Upper lobe of left lung (tissue), 6 donors: Measurements from ENCODE around the gene DCDC2C. TPM values are rescaled to one million over a fixed set of nuclear protein-coding genes. Genes with fewer than 3 reads are reported as not detected.

Experiments used
- ATAC-seq, 2 donors: fragments of 200-7000 bp; cut with Tn5 transposase; one replicate each; pipeline ENCODE4 v1.9.1; 2022; ENCODE audit warnings: mild to moderate bottlenecking in 2 of 2, moderate library complexity in 2 of 2; ENCODE audit not compliant: low FRiP score in 2 of 2
- DNase-seq, 2 donors: peaks; one replicate each; pipeline ENCODE4 v3.0.0-alpha.2; 2019 to 2020
- H3K27ac ChIP-seq, 4 donors: fragments of 200-600 bp; sonication (generic); one replicate each; pipeline ENCODE4 v1.5.1; 2016 to 2019
- H3K27me3 ChIP-seq, 4 donors: fragments of 200-600 bp; sonication (generic); one replicate each; pipeline ENCODE4 v1.5.1; 2017 to 2019
- H3K36me3 ChIP-seq, 4 donors: fragments of 200-600 bp; sonication (generic); one replicate each; pipeline ENCODE4 v1.5.1; 2016 to 2019
- H3K4me1 ChIP-seq, 4 donors: fragments of 200-600 bp; sonication (generic); one replicate each; pipeline ENCODE4 v1.5.1; 2018 to 2019
- H3K4me3 ChIP-seq, 4 donors: fragments of 200-600 bp; sonication (generic); one replicate each; pipeline ENCODE4 v1.5.1; 2017 to 2019; ENCODE audit warnings: mild to moderate bottlenecking in 2 of 4, moderate library complexity in 1 of 4
- H3K9me3 ChIP-seq, 4 donors: fragments of 200-600 bp; sonication (generic); one replicate each; pipeline ENCODE4 v1.5.1; 2018 to 2019
- EP300 ChIP-seq, 4 donors: sonication (generic); formaldehyde crosslinking; IDR thresholded peaks; one replicate each; pipeline ENCODE4 v1.5.1; 2017; ENCODE audit warnings: antibody characterized with exemption in 4 of 4, control low read depth in 2 of 4
- POLR2A ChIP-seq, 4 donors: fragments of 450-650 bp; IDR thresholded peaks; one replicate each; pipeline ENCODE4 v1.5.1; 2016 to 2017; ENCODE audit warnings: antibody characterized with exemption in 4 of 4, mild to moderate bottlenecking in 2 of 4
- POLR2AphosphoS5 ChIP-seq, 2 donors: sonication (generic); formaldehyde crosslinking; IDR thresholded peaks; one replicate each; pipeline ENCODE4 v1.5.1; 2017; ENCODE audit warnings: antibody characterized with exemption in 2 of 2
- WGBS, 2 donors: methylation state at CpG; one replicate each; pipeline ENCODE4 v1.1.5; 2017 to 2018; 5-methylcytosine and 5-hydroxymethylcytosine counted together
- total RNA-seq, 6 donors: library from RNA; depleted of rRNA in 4 of 6; stranded (reverse); fragments of >200 nt in 4 of 6; gene quantifications; one replicate each; pipeline versions ENCODE4 v1.1.0 to v1.2.1, GENCODE V29; 2016 to 2021
- TF ChIP-seq, protein P1 (sequence below), 6 experiments: fragments of 450-650 bp in 4 of 6; fragments of 200-600 bp in 2 of 6; sonication (generic) in 2 of 6; IDR thresholded peaks; one replicate each; pipeline ENCODE4 v1.5.1; 2016 to 2019; ENCODE audit warnings: antibody characterized with exemption in 6 of 6
- donor health status: DM: no; HTN: no; CAD: no; lungs with moderate emphysema.
- donor health status: DM: no; HTN: yes; CAD: no; lungs with severe emphysema.

The DCDC2C gene
- total RNA-seq, 6 donors from 2014 or later: not detected

DNA sequence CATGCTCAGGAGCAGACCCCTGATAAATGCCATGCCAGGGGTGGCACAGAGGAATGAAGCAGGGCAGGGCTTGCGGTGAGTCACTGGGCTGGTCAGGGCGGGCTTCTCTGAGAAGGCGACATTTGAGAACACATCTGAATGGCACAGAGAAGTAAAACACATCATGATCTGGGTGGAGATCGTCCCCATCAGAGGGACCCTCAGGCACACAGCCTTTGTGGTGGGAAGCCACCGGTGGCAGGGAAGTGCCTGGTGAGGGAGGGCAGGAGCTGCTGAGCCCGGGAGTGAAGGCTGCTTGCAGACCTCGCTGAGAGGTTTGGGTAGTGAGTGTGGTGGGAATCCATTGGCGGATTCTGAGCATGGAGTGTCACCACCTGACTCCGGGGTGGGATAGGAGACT lies 44.5 kb downstream of the DCDC2C start:
- no peaks in the 10 kb centered on the region for H3K4me1 ChIP-seq

DNA sequence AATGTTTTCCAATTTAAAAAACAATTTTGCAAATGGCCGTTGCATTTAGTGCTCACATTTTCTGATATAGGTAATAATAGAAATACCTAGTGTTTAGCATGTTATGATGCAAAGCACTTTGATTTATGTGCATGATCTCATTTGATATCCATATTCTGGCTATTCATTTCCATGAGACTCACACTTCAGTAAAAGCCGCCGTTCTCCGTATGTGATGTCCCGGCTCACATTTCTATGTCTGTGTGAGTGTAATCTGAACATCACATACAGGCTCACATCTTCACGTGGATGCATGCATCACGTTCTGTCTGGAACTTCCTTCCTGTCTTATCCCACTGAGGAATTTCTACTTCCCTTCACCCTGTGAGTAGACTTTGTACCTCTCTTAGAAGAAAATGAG lies 45.8 kb downstream of the DCDC2C start:
- ATAC-seq (no peak), DNase-seq (no peak)
- H3K36me3 ChIP-seq: no peaks in the 10 kb centered on the region
- no peaks in the 10 kb centered on the region for H3K9me3 ChIP-seq
- H3K4me1 ChIP-seq: no peaks in the 10 kb centered on the region
- TF ChIP-seq EP300 (IDR thresholded peaks at IDR 0.05) (no peak), POLR2AphosphoS5 (IDR thresholded peaks at IDR 0.05) (no peak), POLR2A (IDR thresholded peaks at IDR 0.05) (no peak)
- TF ChIP-seq, protein P1, sequence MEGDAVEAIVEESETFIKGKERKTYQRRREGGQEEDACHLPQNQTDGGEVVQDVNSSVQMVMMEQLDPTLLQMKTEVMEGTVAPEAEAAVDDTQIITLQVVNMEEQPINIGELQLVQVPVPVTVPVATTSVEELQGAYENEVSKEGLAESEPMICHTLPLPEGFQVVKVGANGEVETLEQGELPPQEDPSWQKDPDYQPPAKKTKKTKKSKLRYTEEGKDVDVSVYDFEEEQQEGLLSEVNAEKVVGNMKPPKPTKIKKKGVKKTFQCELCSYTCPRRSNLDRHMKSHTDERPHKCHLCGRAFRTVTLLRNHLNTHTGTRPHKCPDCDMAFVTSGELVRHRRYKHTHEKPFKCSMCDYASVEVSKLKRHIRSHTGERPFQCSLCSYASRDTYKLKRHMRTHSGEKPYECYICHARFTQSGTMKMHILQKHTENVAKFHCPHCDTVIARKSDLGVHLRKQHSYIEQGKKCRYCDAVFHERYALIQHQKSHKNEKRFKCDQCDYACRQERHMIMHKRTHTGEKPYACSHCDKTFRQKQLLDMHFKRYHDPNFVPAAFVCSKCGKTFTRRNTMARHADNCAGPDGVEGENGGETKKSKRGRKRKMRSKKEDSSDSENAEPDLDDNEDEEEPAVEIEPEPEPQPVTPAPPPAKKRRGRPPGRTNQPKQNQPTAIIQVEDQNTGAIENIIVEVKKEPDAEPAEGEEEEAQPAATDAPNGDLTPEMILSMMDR (IDR thresholded peaks at IDR 0.05): no peak
- no peak overlapping the region for H3K4me3 ChIP-seq
- WGBS, 2 donors: 70 to 75% methylated on average over 7 of the region's 7 CpGs
- no peaks in the 10 kb centered on the region for H3K27me3 ChIP-seq
- H3K27ac ChIP-seq: no peak overlapping the region

More for the DNA sequence above, 44.5 kb downstream of the DCDC2C start:
- DNase-seq (no peak), ATAC-seq (no peak)
- 83 to 86% methylated on average over 7 to 9 of the region's 9 CpGs for WGBS, 2 donors
- Histone ChIP-seq H3K4me3 (no peak overlapping the region), H3K9me3 (no peaks in the 10 kb centered on the region), H3K27ac (no peak overlapping the region), H3K36me3 (no peaks in the 10 kb centered on the region), H3K27me3 (no peaks in the 10 kb centered on the region)
- TF ChIP-seq EP300 (IDR thresholded peaks at IDR 0.05) (no peak), POLR2A (IDR thresholded peaks at IDR 0.05) (no peak), POLR2AphosphoS5 (IDR thresholded peaks at IDR 0.05) (no peak)
- TF ChIP-seq, protein P1 (IDR thresholded peaks at IDR 0.05): no peak

DNA sequence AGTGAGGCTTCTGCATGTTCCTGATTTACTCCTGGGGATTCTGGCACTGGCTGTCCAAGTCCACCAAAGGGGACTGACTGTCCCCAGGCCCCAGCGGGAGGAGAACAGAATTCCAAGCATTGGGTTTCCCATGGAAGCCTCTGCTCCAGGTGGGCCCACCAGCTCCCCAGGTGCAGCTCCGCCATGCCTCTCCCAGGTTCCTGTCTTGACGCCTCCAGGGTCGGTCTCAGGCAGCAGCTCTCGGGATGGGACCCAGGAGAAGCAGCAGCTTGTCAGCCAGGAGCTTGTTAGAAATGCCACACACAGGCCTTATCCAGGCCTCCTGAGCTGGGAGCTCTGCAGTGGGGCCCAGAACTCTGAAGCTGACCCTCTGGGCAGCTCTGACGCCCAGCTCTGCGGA lies 47.9 kb downstream of the DCDC2C start:
- Histone ChIP-seq H3K27ac (no peak overlapping the region), H3K9me3 (no peaks in the 10 kb centered on the region), H3K36me3 (no peaks in the 10 kb centered on the region), H3K27me3 (no peaks in the 10 kb centered on the region), H3K4me3 (no peak overlapping the region), H3K4me1 (no peaks in the 10 kb centered on the region)
- DNase-seq: no peak
- ATAC-seq: no peak
- TF ChIP-seq POLR2AphosphoS5 (IDR thresholded peaks at IDR 0.05) (no peak), EP300 (IDR thresholded peaks at IDR 0.05) (no peak), POLR2A (IDR thresholded peaks at IDR 0.05) (no peak)
- TF ChIP-seq, protein P1 (IDR thresholded peaks at IDR 0.05): no peak
- 73 to 92% methylated on average over 3 to 7 of the region's 7 CpGs for WGBS, 2 donors

DNA sequence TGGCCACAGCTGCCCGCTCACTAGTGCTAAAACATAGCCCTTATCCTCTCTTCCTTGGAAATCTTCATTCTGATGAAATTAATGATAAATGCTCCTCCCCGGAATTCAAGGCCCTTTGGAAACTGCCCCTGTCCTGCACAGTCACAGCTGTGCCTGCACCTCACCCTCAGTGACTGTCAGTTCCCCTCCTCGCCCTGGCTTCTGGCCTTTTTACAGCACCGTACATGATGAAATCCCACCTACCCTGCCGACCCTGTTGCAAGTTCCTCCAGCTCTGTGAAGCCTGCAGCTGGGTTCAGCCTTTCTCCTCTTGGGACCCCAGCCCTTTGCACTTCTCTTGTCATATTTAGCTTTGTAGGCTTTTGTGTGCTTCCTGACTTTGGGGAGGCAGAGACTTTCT lies 48.4 kb downstream of the DCDC2C start:
- Histone ChIP-seq H3K9me3 (no peaks in the 10 kb centered on the region), H3K4me3 (no peak overlapping the region), H3K27ac (no peak overlapping the region), H3K4me1 (no peaks in the 10 kb centered on the region), H3K27me3 (no peaks in the 10 kb centered on the region), H3K36me3 (no peaks in the 10 kb centered on the region)
- no peak for DNase-seq
- ATAC-seq: no peak
- 39 to 50% methylated on average over 5 of the region's 5 CpGs for WGBS, 2 donors
- TF ChIP-seq POLR2AphosphoS5 (IDR thresholded peaks at IDR 0.05): no peak
- no peak for TF ChIP-seq POLR2A (IDR thresholded peaks at IDR 0.05)
- TF ChIP-seq, protein P1 (IDR thresholded peaks at IDR 0.05): no peak
- no peak for TF ChIP-seq EP300 (IDR thresholded peaks at IDR 0.05)

DNA sequence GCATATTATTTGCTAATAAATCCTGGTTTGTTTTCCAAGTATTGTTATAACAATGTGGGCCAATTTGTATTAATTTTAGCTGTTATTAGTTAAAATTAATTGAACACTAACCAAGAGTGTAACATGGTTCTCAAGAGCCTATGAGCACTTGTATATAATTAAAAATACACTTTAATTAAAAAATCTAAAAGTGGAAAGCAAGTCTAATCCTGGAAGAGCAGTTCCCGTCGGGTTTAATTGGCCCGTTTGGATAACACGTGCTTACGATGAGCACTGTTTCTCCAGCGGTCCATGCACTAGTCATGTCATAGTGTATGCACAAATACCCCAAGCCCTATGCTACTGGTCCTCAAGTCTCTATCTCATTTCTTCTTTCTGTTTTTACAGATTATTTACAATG lies 49.0 kb downstream of the DCDC2C start:
- H3K4me1 ChIP-seq: no peaks in the 10 kb centered on the region
- no peak overlapping the region for H3K27ac ChIP-seq
- no peak overlapping the region for H3K4me3 ChIP-seq
- no peak for ATAC-seq
- TF ChIP-seq POLR2A (IDR thresholded peaks at IDR 0.05): no peak
- no peak for TF ChIP-seq EP300 (IDR thresholded peaks at IDR 0.05)
- TF ChIP-seq, protein P1 (IDR thresholded peaks at IDR 0.05): no peak
- TF ChIP-seq POLR2AphosphoS5 (IDR thresholded peaks at IDR 0.05): no peak
- no peaks in the 10 kb centered on the region for H3K9me3 ChIP-seq
- H3K27me3 ChIP-seq: no peaks in the 10 kb centered on the region
- 93 to 96% methylated on average over 6 of the region's 6 CpGs for WGBS, 2 donors
- H3K36me3 ChIP-seq: no peaks in the 10 kb centered on the region
- DNase-seq: no peak
